Omental fat pad (tissue), 4 donors: ENCODE data around the gene APCDD1L. TPM values are rescaled to one million over a fixed set of nuclear protein-coding genes. Genes with fewer than 3 reads are reported as not detected.

ENCODE experiments used
- ATAC-seq: fragments of 150-250 bp; one replicate; pipeline ENCODE4 v1.9.1; 2016; ENCODE audit warnings: mild to moderate bottlenecking, moderate library complexity; ENCODE audit not compliant: low FRiP score
- DNase-seq: peaks from one replicate; pipeline ENCODE4 v3.0.0-alpha.2; 2019; ENCODE audit warnings: low spot score
- CTCF ChIP-seq, 3 donors: fragments of 450-650 bp; IDR thresholded peaks; one replicate each; pipeline ENCODE4 v1.5.1; 2016 to 2017; ENCODE audit warnings: antibody characterized with exemption in 3 of 3, mild to moderate bottlenecking in 3 of 3, moderate library complexity in 2 of 3
- total RNA-seq, 4 donors: library from RNA; depleted of rRNA; stranded (reverse); fragments of >200 nt; gene quantifications; one replicate each; pipeline ENCODE4 v1.1.0, GENCODE V29; 2016

The APCDD1L gene
- total RNA-seq, 4 donors from 2014 or later = 0.19 TPM; not detected in 3

- DNase-seq (no peak), ATAC-seq (no peak)
- TF ChIP-seq CTCF (IDR thresholded peaks at IDR 0.05) = no peak
Measured at GRCh38 chr20:58504566-58504965, 10.6 kb downstream of the APCDD1L start.

- TF ChIP-seq CTCF (IDR thresholded peaks at IDR 0.05) = no peak
- ATAC-seq (no peak), DNase-seq (no peak)
Measured at GRCh38 chr20:58503668-58504067, 11.5 kb downstream of the APCDD1L start.

GRCh38 chr20:58500256-58500655 lies 14.9 kb downstream of the APCDD1L start:
- DNase-seq = no peak

GRCh38 chr20:58498470-58499068 lies 16.6 kb downstream of the APCDD1L start:
- no peak for TF ChIP-seq CTCF (IDR thresholded peaks at IDR 0.05)
- DNase-seq (no peak), ATAC-seq (no peak)

More at GRCh38 chr20:58500256-58500655, 14.9 kb downstream of the APCDD1L start:
- no peak for ATAC-seq
- no peak for TF ChIP-seq CTCF (IDR thresholded peaks at IDR 0.05)

- no peak for TF ChIP-seq CTCF (IDR thresholded peaks at IDR 0.05)
- ATAC-seq = no peak
- DNase-seq = no peak
Measured at GRCh38 chr20:58497724-58498469, 17.3 kb downstream of the APCDD1L start.

GRCh38 chr20:58497076-58497641 lies 18.0 kb downstream of the APCDD1L start:
- ATAC-seq (no peak), DNase-seq (no peak)
- TF ChIP-seq CTCF (IDR thresholded peaks at IDR 0.05) = no peak

GRCh38 chr20:58496429-58496769 lies 18.8 kb downstream of the APCDD1L start:
- DNase-seq (no peak), ATAC-seq (no peak)
- TF ChIP-seq CTCF (IDR thresholded peaks at IDR 0.05) = no peak
